Panc1 (cell line): ENCODE results near the gene VWA8. TPM values are rescaled to one million over a fixed set of nuclear protein-coding genes. Genes with fewer than 3 reads are reported as not detected.

Experiments used
- ATAC-seq: fragments of 200-7000 bp; cut with Tn5 transposase; 2 replicates; pipeline ENCODE4 v1.9.1; 2020; ENCODE audit warnings: mild to moderate bottlenecking, moderate library complexity
- BruUV-seq: library from RNA; stranded (reverse); fragments of 400-500 nt; replicated peaks from 2 replicates; lab custom pipeline; 2021; lab: Mats Ljungman, UMichigan
- CTCF ChIA-PET: fragments of 300-600 bp; sonication (Branson Sonifier 250); formaldehyde crosslinking; loops from one replicate; lab custom pipeline; 2022; ENCODE audit warnings: antibody characterized with exemption; lab: Charles Lee
- POLR2A ChIA-PET: fragments of 300-600 bp; sonication (Branson Sonifier 250); formaldehyde crosslinking; loops from one replicate; lab custom pipeline; 2022; ENCODE audit warnings: antibody characterized with exemption; lab: Charles Lee
- DNase-seq: peaks from one replicate; pipeline ENCODE4 v3.0.0-alpha.2; 2010; ENCODE audit warnings: low read depth, low spot score
- H3K27ac ChIP-seq: 2 replicates; pipeline ENCODE4 v1.5.1; 2011; ENCODE audit warnings: mild to moderate bottlenecking, low read length, inconsistent platforms
- H3K27me3 ChIP-seq: fragments of 200-500 bp; sonication (Bioruptor generic); 2 replicates; pipeline ENCODE4 v1.6.0; 2014; ENCODE audit warnings: low read length, inconsistent platforms; ENCODE audit not compliant: control insufficient read depth, insufficient read depth
- H3K36me3 ChIP-seq: fragments of 200-500 bp; sonication (Bioruptor generic); 2 replicates; pipeline ENCODE4 v1.5.1; 2014; ENCODE audit warnings: inconsistent platforms, mild to moderate bottlenecking, low read length, moderate library complexity; ENCODE audit not compliant: control insufficient read depth, insufficient read depth
- H3K4me1 ChIP-seq: 2 replicates; pipeline ENCODE4 v1.5.1; 2011; ENCODE audit warnings: inconsistent platforms, mild to moderate bottlenecking, low read length, moderate library complexity; ENCODE audit not compliant: control insufficient read depth, insufficient read depth
- H3K4me3 ChIP-seq, 2 experiments: 2 replicates each; pipeline ENCODE4 v1.5.1; 2011 to 2012; ENCODE audit warnings: low read depth in 2 of 2, low read length in 2 of 2, mild to moderate bottlenecking in 2 of 2, inconsistent platforms in 1 of 2, moderate library complexity in 1 of 2
- H3K9me3 ChIP-seq: fragments of 200-500 bp; sonication (Bioruptor generic); 2 replicates; pipeline ENCODE4 v1.5.1; 2014; ENCODE audit warnings: low read depth, mild to moderate bottlenecking, inconsistent platforms, low read length, moderate library complexity; ENCODE audit not compliant: control insufficient read depth, insufficient read depth
- POLR2AphosphoS5 ChIP-seq: IDR thresholded peaks from 2 replicates; pipeline ENCODE4 v1.6.1; 2012; ENCODE audit warnings: mild to moderate bottlenecking, low read depth, low read length, moderate library complexity
- SIN3A ChIP-seq: IDR thresholded peaks from 2 replicates; pipeline ENCODE4 v1.6.1; 2012; ENCODE audit warnings: low read depth, mild to moderate bottlenecking, low read length, moderate library complexity, borderline replicate concordance; ENCODE audit not compliant: insufficient read depth
- TCF7L2 ChIP-seq: IDR thresholded peaks from 2 replicates; pipeline ENCODE4 v1.6.1; 2011; ENCODE audit warnings: mild to moderate bottlenecking, low read depth, low read length, inconsistent platforms
- in situ Hi-C: cut with HindIII; loops from 2 replicates; pipeline ENCODE4 v1.10.0; 2016; ENCODE audit warnings: low sequenced_read_pairs, low pct_unique_long_range_greater_than_20kb
- intact Hi-C: fragments of 100-400 bp; cut with micrococcal nuclease; formaldehyde crosslinking; loops from one replicate; pipeline ENCODE4 v1.10.0; 2022; ENCODE audit not compliant: unreplicated experiment
- total RNA-seq: library from RNA; stranded (reverse); gene quantifications from one replicate; pipeline ENCODE4 v1.2.1, GENCODE V29; 2021; ENCODE audit not compliant: unreplicated experiment
- TF ChIP-seq, protein P1 (sequence below): fragments of 450-650 bp; IDR thresholded peaks from 2 replicates; pipeline ENCODE4 v1.5.1; 2017; ENCODE audit warnings: mild to moderate bottlenecking
- TF ChIP-seq, protein P2 (sequence below), 2 experiments: IDR thresholded peaks; 2 replicates each; pipeline ENCODE4 v1.6.1; 2011 to 2012; ENCODE audit warnings: low read depth in 2 of 2, control low read depth in 1 of 2, low read length in 1 of 2, mild to moderate bottlenecking in 1 of 2, moderate library complexity in 1 of 2; ENCODE audit not compliant: insufficient read depth in 1 of 2

Gene VWA8
- total RNA-seq, 1 experiment from 2014 or later = 11.2 TPM

DNA sequence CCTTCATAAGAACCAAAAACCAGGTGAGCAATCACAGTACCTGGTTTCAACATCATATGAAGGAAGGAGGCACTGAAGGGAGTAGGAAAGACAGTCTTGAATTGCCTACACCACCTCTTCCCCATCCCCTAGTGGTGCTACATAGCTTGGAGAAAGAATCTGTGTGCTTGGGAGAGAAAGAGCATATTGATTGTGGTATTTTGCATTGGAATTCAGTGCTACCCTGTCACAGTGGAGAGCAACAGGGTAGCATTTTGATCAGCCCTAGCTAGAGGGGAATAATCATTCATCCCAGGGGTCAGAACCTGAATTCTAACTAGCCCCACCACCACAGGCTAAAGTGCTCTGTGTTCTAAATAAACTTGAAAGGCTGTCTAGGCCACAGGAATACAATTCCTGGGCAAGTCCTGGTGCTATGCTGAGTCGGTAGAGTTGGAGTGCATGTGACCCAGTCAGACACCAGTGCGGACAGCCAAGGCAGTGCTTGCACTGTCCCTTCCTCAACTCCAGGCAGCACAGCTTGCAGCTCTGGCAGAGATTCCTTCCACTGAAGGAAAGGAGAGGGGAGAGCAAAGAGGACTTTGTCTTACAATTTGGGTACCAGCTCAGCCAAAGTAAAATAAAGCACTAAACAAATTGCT, 158.7 kb downstream of the VWA8 start:
- no peak for DNase-seq
- no peak overlapping the region for H3K27ac ChIP-seq
- in situ Hi-C loops (no loop called here), intact Hi-C loops (no loop called here)
- no peaks in the 10 kb centered on the region; the same call in 1 of the 2 replicates for H3K36me3 ChIP-seq
- ATAC-seq = no peak
- POLR2A ChIA-PET = no interaction called here
- no peaks in the 10 kb centered on the region for H3K27me3 ChIP-seq
- H3K4me3 ChIP-seq = no peak overlapping the region
- CTCF ChIA-PET = no interaction called here
- TF ChIP-seq, protein P1, sequence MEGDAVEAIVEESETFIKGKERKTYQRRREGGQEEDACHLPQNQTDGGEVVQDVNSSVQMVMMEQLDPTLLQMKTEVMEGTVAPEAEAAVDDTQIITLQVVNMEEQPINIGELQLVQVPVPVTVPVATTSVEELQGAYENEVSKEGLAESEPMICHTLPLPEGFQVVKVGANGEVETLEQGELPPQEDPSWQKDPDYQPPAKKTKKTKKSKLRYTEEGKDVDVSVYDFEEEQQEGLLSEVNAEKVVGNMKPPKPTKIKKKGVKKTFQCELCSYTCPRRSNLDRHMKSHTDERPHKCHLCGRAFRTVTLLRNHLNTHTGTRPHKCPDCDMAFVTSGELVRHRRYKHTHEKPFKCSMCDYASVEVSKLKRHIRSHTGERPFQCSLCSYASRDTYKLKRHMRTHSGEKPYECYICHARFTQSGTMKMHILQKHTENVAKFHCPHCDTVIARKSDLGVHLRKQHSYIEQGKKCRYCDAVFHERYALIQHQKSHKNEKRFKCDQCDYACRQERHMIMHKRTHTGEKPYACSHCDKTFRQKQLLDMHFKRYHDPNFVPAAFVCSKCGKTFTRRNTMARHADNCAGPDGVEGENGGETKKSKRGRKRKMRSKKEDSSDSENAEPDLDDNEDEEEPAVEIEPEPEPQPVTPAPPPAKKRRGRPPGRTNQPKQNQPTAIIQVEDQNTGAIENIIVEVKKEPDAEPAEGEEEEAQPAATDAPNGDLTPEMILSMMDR = no peak
- TF ChIP-seq POLR2AphosphoS5 (no peak), SIN3A (no peak), TCF7L2 (no peak)
- TF ChIP-seq, protein P2, sequence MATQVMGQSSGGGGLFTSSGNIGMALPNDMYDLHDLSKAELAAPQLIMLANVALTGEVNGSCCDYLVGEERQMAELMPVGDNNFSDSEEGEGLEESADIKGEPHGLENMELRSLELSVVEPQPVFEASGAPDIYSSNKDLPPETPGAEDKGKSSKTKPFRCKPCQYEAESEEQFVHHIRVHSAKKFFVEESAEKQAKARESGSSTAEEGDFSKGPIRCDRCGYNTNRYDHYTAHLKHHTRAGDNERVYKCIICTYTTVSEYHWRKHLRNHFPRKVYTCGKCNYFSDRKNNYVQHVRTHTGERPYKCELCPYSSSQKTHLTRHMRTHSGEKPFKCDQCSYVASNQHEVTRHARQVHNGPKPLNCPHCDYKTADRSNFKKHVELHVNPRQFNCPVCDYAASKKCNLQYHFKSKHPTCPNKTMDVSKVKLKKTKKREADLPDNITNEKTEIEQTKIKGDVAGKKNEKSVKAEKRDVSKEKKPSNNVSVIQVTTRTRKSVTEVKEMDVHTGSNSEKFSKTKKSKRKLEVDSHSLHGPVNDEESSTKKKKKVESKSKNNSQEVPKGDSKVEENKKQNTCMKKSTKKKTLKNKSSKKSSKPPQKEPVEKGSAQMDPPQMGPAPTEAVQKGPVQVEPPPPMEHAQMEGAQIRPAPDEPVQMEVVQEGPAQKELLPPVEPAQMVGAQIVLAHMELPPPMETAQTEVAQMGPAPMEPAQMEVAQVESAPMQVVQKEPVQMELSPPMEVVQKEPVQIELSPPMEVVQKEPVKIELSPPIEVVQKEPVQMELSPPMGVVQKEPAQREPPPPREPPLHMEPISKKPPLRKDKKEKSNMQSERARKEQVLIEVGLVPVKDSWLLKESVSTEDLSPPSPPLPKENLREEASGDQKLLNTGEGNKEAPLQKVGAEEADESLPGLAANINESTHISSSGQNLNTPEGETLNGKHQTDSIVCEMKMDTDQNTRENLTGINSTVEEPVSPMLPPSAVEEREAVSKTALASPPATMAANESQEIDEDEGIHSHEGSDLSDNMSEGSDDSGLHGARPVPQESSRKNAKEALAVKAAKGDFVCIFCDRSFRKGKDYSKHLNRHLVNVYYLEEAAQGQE (IDR thresholded peaks at IDR 0.05; ENCODE audit: insufficient read depth in 1 of 2, low read depth in 2 of 2, low read length in 1 of 2) = no peak
- no TSS peak for BruUV-seq
- H3K4me1 ChIP-seq = no peaks in the 10 kb centered on the region
- H3K9me3 ChIP-seq = no peaks in the 10 kb centered on the region

DNA sequence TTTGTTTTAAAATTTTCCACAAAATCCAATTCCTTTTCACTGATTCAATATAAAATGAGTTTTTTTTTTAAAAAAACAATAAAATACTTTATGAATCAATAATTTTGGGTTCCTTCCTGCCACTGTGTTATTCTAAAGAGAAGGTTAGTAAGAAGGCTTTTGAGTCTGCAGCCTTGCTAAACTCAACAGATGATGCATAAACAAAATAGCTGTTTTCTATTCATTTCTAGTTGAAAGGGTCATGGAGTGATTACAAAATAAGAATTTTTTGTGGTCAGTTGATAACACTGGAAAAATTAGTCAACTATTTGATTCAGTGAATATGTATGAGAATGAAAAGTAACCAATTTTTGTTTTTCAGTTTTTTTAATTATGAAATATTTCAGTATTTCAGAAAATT, 169.9 kb downstream of the VWA8 start:
- in situ Hi-C loops = no loop called here
- Histone ChIP-seq H3K4me3 (no peak overlapping the region), H3K36me3 (no peaks in the 10 kb centered on the region; the same call in 1 of the 2 replicates), H3K9me3 (no peaks in the 10 kb centered on the region), H3K27me3 (no peaks in the 10 kb centered on the region), H3K27ac (no peak overlapping the region), H3K4me1 (no peaks in the 10 kb centered on the region)
- no peak for TF ChIP-seq SIN3A
- TF ChIP-seq TCF7L2 = no peak
- TF ChIP-seq, protein P1 = no peak
- TF ChIP-seq, protein P2 (IDR thresholded peaks at IDR 0.05; ENCODE audit: insufficient read depth in 1 of 2, low read depth in 2 of 2, low read length in 1 of 2) = no peak
- no peak for TF ChIP-seq POLR2AphosphoS5
- no TSS peak for BruUV-seq
- no peak for DNase-seq
- ChIA-PET CTCF (no interaction called here), POLR2A (no interaction called here)
- no peak for ATAC-seq
- intact Hi-C loops = no loop called here
